Central memory CD4-positive, alpha-beta T cell (primary cell): ENCODE data around the gene DCAF4.
A peak's percentile ranks its signal among the peaks of the same experiment; 100 is the strongest.

Experiments used
- DNase-seq: peaks from one replicate; pipeline ENCODE4 v3.0.0; 2022

DCAF4 gene

GRCh38 chr14:72898448-72898847 lies 27.8 kb upstream of the DCAF4 start:
- DNase-seq, result no peak

- no peak for DNase-seq
These were observed 24.9 kb upstream of the DCAF4 start for GRCh38 chr14:72901361-72901760.

GRCh38 chr14:72902801-72903530 lies 23.3 kb upstream of the DCAF4 start:
- no peak for DNase-seq

- no peak for DNase-seq
These were observed 22.5 kb upstream of the DCAF4 start for GRCh38 chr14:72903716-72904115.

GRCh38 chr14:72904218-72904617 lies 22.0 kb upstream of the DCAF4 start:
- no peak for DNase-seq

- peak; percentile 65 for DNase-seq
These were observed 21.3 kb upstream of the DCAF4 start for GRCh38 chr14:72904840-72905561.

GRCh38 chr14:72906316-72906715 lies 19.9 kb upstream of the DCAF4 start:
- no peak for DNase-seq

- DNase-seq, result no peak
These were observed 19.4 kb upstream of the DCAF4 start for GRCh38 chr14:72906879-72907278.

- no peak for DNase-seq
These were observed 18.4 kb upstream of the DCAF4 start for GRCh38 chr14:72907886-72908285.

GRCh38 chr14:72909163-72909562 lies 17.1 kb upstream of the DCAF4 start:
- DNase-seq, result no peak

GRCh38 chr14:72913809-72914208 lies 12.5 kb upstream of the DCAF4 start:
- DNase-seq, result no peak

GRCh38 chr14:72916174-72916573 lies 10.1 kb upstream of the DCAF4 start:
- no peak for DNase-seq

- no peak for DNase-seq
These were observed 9.0 kb upstream of the DCAF4 start for GRCh38 chr14:72917094-72917802.

- DNase-seq, result no peak
These were observed 6.3 kb upstream of the DCAF4 start for GRCh38 chr14:72920008-72920407.

GRCh38 chr14:72921396-72921795 lies 4.9 kb upstream of the DCAF4 start:
- no peak for DNase-seq

GRCh38 chr14:72924337-72924736 lies 1.9 kb upstream of the DCAF4 start:
- DNase-seq, result no peak

- no peak for DNase-seq
These were observed 999 bp upstream of the DCAF4 start for GRCh38 chr14:72925171-72925759.

- DNase-seq, result no peak
These were observed 411 bp upstream of the DCAF4 start for GRCh38 chr14:72925815-72926291.

GRCh38 chr14:72928872-72929271 lies 2.6 kb downstream of the DCAF4 start:
- no peak for DNase-seq

- no peak for DNase-seq
These were observed 3.2 kb downstream of the DCAF4 start for GRCh38 chr14:72929316-72930080.

GRCh38 chr14:72932893-72933292 lies 6.6 kb downstream of the DCAF4 start:
- DNase-seq, result no peak

GRCh38 chr14:72939630-72940029 lies 13.4 kb downstream of the DCAF4 start:
- DNase-seq, result no peak
